Caco-2 (cell line): ENCODE data around the gene PDE2A. TPM values are rescaled to one million over a fixed set of nuclear protein-coding genes. Genes with fewer than 3 reads are reported as not detected.

Source experiments
- BruUV-seq: library from RNA; stranded (reverse); fragments of 400-500 nt; replicated peaks from 2 replicates; lab custom pipeline; 2021; lab: Mats Ljungman, UMichigan
- CTCF ChIA-PET: fragments of 300-600 bp; sonication (Branson Sonifier 250); formaldehyde crosslinking; loops from one replicate; lab custom pipeline; 2022; ENCODE audit warnings: antibody characterized with exemption; lab: Charles Lee
- POLR2A ChIA-PET: fragments of 300-600 bp; sonication (Branson Sonifier 250); formaldehyde crosslinking; loops from one replicate; lab custom pipeline; 2022; ENCODE audit warnings: antibody characterized with exemption; lab: Charles Lee
- DNase-seq, 2 experiments: peaks; one replicate each; pipeline versions ENCODE4 v3.0.0 to v3.0.0-alpha.2; 2020 to 2022
- H3K27me3 ChIP-seq: replicated peaks from 2 replicates; pipeline ENCODE4 v1.6.0; 2011; ENCODE audit warnings: low read length; ENCODE audit not compliant: control insufficient read depth, insufficient read depth
- H3K36me3 ChIP-seq: 2 replicates; pipeline ENCODE4 v1.5.1; 2011; ENCODE audit warnings: low read length; ENCODE audit not compliant: control insufficient read depth, insufficient read depth
- H3K4me1 ChIP-seq: fragments of 250-450 bp; sonication (Bioruptor Pico); 2 replicates; pipeline ENCODE4 v1.5.1; 2020; ENCODE audit warnings: mild to moderate bottlenecking
- H3K4me3 ChIP-seq: 2 replicates; pipeline ENCODE4 v1.5.1; 2011; ENCODE audit warnings: low read depth, mild to moderate bottlenecking, control low read depth, low read length
- H3K9me3 ChIP-seq: fragments of 250-450 bp; sonication (Bioruptor Pico); 2 replicates; pipeline ENCODE4 v1.5.1; 2020; ENCODE audit warnings: mild to moderate bottlenecking, moderate library complexity
- H3K27ac Mint-ChIP-seq: one replicate; pipeline ENCODE4 v1.8.0; 2022; ENCODE audit warnings: mixed read lengths; ENCODE audit not compliant: unreplicated experiment
- H3K27me3 Mint-ChIP-seq: one replicate; pipeline ENCODE4 v1.8.0; 2022; ENCODE audit warnings: mixed read lengths; ENCODE audit not compliant: insufficient read depth, unreplicated experiment
- H3K36me3 Mint-ChIP-seq: one replicate; pipeline ENCODE4 v1.8.0; 2022; ENCODE audit warnings: mild to moderate bottlenecking, mixed read lengths; ENCODE audit not compliant: insufficient read depth, unreplicated experiment
- H3K4me1 Mint-ChIP-seq: one replicate; pipeline ENCODE4 v1.8.0; 2022; ENCODE audit warnings: low read depth, mixed read lengths; ENCODE audit not compliant: unreplicated experiment
- H3K4me3 Mint-ChIP-seq: one replicate; pipeline ENCODE4 v1.8.0; 2022; ENCODE audit warnings: mild to moderate bottlenecking, moderate library complexity, mixed read lengths; ENCODE audit not compliant: unreplicated experiment
- H3K9me3 Mint-ChIP-seq: one replicate; pipeline ENCODE4 v1.8.0; 2022; ENCODE audit warnings: mixed read lengths; ENCODE audit not compliant: unreplicated experiment
- CTCF ChIP-seq, 2 experiments: fragments of 200-600 bp in 1 of 2; IDR thresholded peaks; 1 replicate in 1 of 2; 2 replicates in 1 of 2; pipeline versions ENCODE4 v1.5.1 to v1.8.0; 2011 to 2022; ENCODE audit warnings: antibody characterized with exemption in 1 of 2, control low read depth in 1 of 2, inconsistent platforms in 1 of 2, low read depth in 1 of 2, low read length in 1 of 2, mild to moderate bottlenecking in 1 of 2, moderate library complexity in 1 of 2; ENCODE audit not compliant: insufficient read depth in 1 of 2, severe bottlenecking in 1 of 2, unreplicated experiment in 1 of 2
- intact Hi-C: fragments of 100-400 bp; cut with micrococcal nuclease; formaldehyde crosslinking; loops from one replicate; pipeline ENCODE4 v1.10.0; 2022; ENCODE audit not compliant: unreplicated experiment
- total RNA-seq: library from RNA; stranded (reverse); gene quantifications from 2 replicates; pipeline ENCODE4 v1.2.3, GENCODE V29; 2022

Gene PDE2A
- total RNA-seq, 1 experiment from 2014 or later: 1.4 TPM

- intact Hi-C loops: no loop called here
- Histone ChIP-seq H3K9me3 (no peaks in the 10 kb centered on the region), H3K4me1 (peaks cover 4% of the 10 kb centered on the region; the same call in 1 of the 2 replicates), H3K27me3 (no peaks in the 10 kb centered on the region), H3K4me3 (no peak overlapping the region), H3K36me3 (peaks cover 1% of the 10 kb centered on the region; the same call in 1 of the 2 replicates)
- H3K36me3 Mint-ChIP-seq: peaks cover 5% of the 10 kb centered on the region
- H3K9me3 Mint-ChIP-seq: no peaks in the 10 kb centered on the region
- DNase-seq: no peak
- ChIA-PET CTCF (interaction anchor here (1.2 kb wide), 1 partner anchor 75 kb away, joined by 3 read pairs; no protein-coding TSS in a partner anchor), POLR2A (no interaction called here)
- H3K4me1 Mint-ChIP-seq: no peaks in the 10 kb centered on the region
- H3K4me3 Mint-ChIP-seq: no peak overlapping the region
- BruUV-seq: no TSS peak
- H3K27ac Mint-ChIP-seq: no peak overlapping the region
- no peaks in the 10 kb centered on the region for H3K27me3 Mint-ChIP-seq
- no peak for TF ChIP-seq CTCF (IDR thresholded peaks at IDR 0.05; ENCODE audit: insufficient read depth in 1 of 2, low read depth in 1 of 2, low read length in 1 of 2, severe bottlenecking in 1 of 2, unreplicated experiment in 1 of 2)
Measured at GRCh38 chr11:72719144-72719543, 44.9 kb upstream of the PDE2A start.

GRCh38 chr11:72718101-72718501 lies 43.9 kb upstream of the PDE2A start:
- no peaks in the 10 kb centered on the region for H3K36me3 ChIP-seq
- H3K4me1 ChIP-seq: peaks cover 4% of the 10 kb centered on the region; the same call in 1 of the 2 replicates
- CTCF ChIA-PET: interaction anchor here (1.3 to 1.5 kb wide), 2 partner anchors 34 to 95 kb away, joined by 3 to 4 read pairs; no protein-coding TSS in a partner anchor
- no peak for DNase-seq
- no peaks in the 10 kb centered on the region for H3K9me3 ChIP-seq
- TF ChIP-seq CTCF (IDR thresholded peaks at IDR 0.05; ENCODE audit: insufficient read depth in 1 of 2, low read depth in 1 of 2, low read length in 1 of 2, severe bottlenecking in 1 of 2, unreplicated experiment in 1 of 2): no peak
- BruUV-seq: no TSS peak
- intact Hi-C loops: no loop called here
- Mint-ChIP-seq H3K36me3 (peaks cover 5% of the 10 kb centered on the region), H3K27ac (no peak overlapping the region), H3K27me3 (no peaks in the 10 kb centered on the region), H3K4me1 (no peaks in the 10 kb centered on the region), H3K9me3 (no peaks in the 10 kb centered on the region), H3K4me3 (no peak overlapping the region)
- H3K4me3 ChIP-seq: no peak overlapping the region
- POLR2A ChIA-PET: no interaction called here
- no peaks in the 10 kb centered on the region for H3K27me3 ChIP-seq

GRCh38 chr11:72716788-72717435 lies 42.7 kb upstream of the PDE2A start:
- no peaks in the 10 kb centered on the region for H3K9me3 Mint-ChIP-seq
- no peaks in the 10 kb centered on the region for H3K27me3 Mint-ChIP-seq
- no TSS peak for BruUV-seq
- H3K4me1 Mint-ChIP-seq: peaks cover 7% of the 10 kb centered on the region
- no peak overlapping the region for H3K27ac Mint-ChIP-seq
- H3K4me3 Mint-ChIP-seq: no peak overlapping the region
- H3K9me3 ChIP-seq: no peaks in the 10 kb centered on the region
- CTCF ChIA-PET: interaction anchor here (1.3 to 1.5 kb wide), 3 partner anchors 8 to 96 kb away, joined by 3 to 6 read pairs (median 4); no protein-coding TSS in a partner anchor
- no peaks in the 10 kb centered on the region for H3K27me3 ChIP-seq
- no peak for TF ChIP-seq CTCF (IDR thresholded peaks at IDR 0.05; ENCODE audit: insufficient read depth in 1 of 2, low read depth in 1 of 2, low read length in 1 of 2, severe bottlenecking in 1 of 2, unreplicated experiment in 1 of 2)
- H3K4me3 ChIP-seq: no peak overlapping the region
- intact Hi-C loops: no loop called here
- H3K36me3 Mint-ChIP-seq: peaks cover 5% of the 10 kb centered on the region
- DNase-seq: no peak
- 0 out of 2 replicates have a peak, but pooled peaks cover 2% of the 10 kb centered on the region for H3K36me3 ChIP-seq
- POLR2A ChIA-PET: interaction anchor here (0.6 kb wide), 1 partner anchor 80 kb away, joined by 4 read pairs; no protein-coding TSS in a partner anchor
- peaks cover 2% of the 10 kb centered on the region; the same call in 1 of the 2 replicates for H3K4me1 ChIP-seq
